ENCODE data around the gene EIF4A3.

- TF ChIP-seq CTCF (IDR thresholded peaks at IDR 0.05; ENCODE audit: insufficient read depth, low read depth, low read length) (no peak), EZH2 (IDR thresholded peaks at IDR 0.05; ENCODE audit: insufficient read depth, low read length) (no peak)
Observed at GRCh38 chr17:80111702-80112470, 35.0 kb downstream of the EIF4A3 start.
